ENCODE results near the gene FGF1.

FGF1 gene

GRCh38 chr5:142696379-142696778 is 10.5 kb upstream of the FGF1 start:
- DNase-seq: no peak

GRCh38 chr5:142694092-142694856 is 8.4 kb upstream of the FGF1 start:
- DNase-seq: no peak

- DNase-seq: no peak
These were observed 6.5 kb upstream of the FGF1 start for GRCh38 chr5:142692321-142692894.

GRCh38 chr5:142690667-142691066 is 4.8 kb upstream of the FGF1 start:
- no peak for DNase-seq

GRCh38 chr5:142689081-142689480 is 3.2 kb upstream of the FGF1 start:
- DNase-seq: no peak

- DNase-seq: no peak
These were observed 2.5 kb upstream of the FGF1 start for GRCh38 chr5:142688281-142688989.

GRCh38 chr5:142686968-142687367 is 1.1 kb upstream of the FGF1 start:
- DNase-seq: no peak

- DNase-seq: no peak
These were observed 382 bp upstream of the FGF1 start for GRCh38 chr5:142686210-142686734.

- no peak for DNase-seq
These were observed 1.3 kb downstream of the FGF1 start for GRCh38 chr5:142684508-142685041.

- no peak for DNase-seq
These were observed 1.9 kb downstream of the FGF1 start for GRCh38 chr5:142683881-142684505.

- DNase-seq: no peak
These were observed 2.8 kb downstream of the FGF1 start for GRCh38 chr5:142683116-142683515.

GRCh38 chr5:142680605-142681259 is 5.2 kb downstream of the FGF1 start:
- DNase-seq: no peak

- DNase-seq: no peak
These were observed 6.1 kb downstream of the FGF1 start for GRCh38 chr5:142679744-142680143.

GRCh38 chr5:142678529-142678928 is 7.4 kb downstream of the FGF1 start:
- DNase-seq: no peak

GRCh38 chr5:142677198-142677597 is 8.7 kb downstream of the FGF1 start:
- no peak for DNase-seq

- DNase-seq: no peak
These were observed 9.6 kb downstream of the FGF1 start for GRCh38 chr5:142676318-142676717.

- DNase-seq: no peak
These were observed 11.1 kb downstream of the FGF1 start for GRCh38 chr5:142674531-142675469.

GRCh38 chr5:142671801-142672200 is 14.1 kb downstream of the FGF1 start:
- DNase-seq: no peak

- no peak for DNase-seq
These were observed 14.6 kb downstream of the FGF1 start for GRCh38 chr5:142671266-142671665.

GRCh38 chr5:142670804-142671203 is 15.1 kb downstream of the FGF1 start:
- no peak for DNase-seq

GRCh38 chr5:142669477-142669876 is 16.4 kb downstream of the FGF1 start:
- no peak for DNase-seq
